ENCODE data around the gene SCGB1C1.

SCGB1C1 gene

DNA sequence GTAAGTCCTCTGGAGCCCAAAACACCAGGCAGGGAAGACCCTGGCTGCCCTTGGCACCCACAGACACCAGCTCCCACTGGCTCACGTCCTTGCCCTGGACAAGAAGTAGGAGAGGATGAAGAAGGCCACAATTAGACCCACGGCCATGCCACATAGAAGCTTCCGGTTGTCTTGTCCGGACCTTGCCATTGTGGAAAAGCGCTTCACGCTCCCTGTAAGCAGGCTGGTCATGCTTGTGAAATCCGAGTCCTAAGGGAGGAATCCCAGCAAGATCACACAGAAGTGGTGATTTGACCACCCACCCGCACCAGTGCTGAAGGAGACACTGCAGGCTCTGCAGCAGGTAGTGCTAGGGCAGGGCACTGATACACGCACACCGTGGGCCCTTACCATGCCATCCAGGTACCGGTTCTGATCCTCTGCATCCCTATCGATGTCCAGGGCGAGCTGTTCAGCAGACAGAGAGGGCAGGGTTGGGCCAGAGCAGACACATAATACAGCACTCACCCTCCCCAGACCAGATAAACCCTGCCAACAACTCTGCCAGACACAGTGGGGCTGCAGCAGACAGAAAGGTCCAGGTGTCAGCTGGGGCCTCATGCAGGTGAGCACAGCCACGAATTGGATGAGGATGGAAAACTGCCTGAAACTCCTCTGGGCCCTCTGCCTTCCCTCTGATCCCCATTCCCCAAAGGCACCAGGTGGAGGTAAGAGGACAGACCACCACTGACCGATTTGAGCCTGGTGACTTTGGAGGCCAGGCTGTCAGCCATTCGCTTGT, 12.5 kb downstream of the SCGB1C1 start:
- no peak for DNase-seq

DNA sequence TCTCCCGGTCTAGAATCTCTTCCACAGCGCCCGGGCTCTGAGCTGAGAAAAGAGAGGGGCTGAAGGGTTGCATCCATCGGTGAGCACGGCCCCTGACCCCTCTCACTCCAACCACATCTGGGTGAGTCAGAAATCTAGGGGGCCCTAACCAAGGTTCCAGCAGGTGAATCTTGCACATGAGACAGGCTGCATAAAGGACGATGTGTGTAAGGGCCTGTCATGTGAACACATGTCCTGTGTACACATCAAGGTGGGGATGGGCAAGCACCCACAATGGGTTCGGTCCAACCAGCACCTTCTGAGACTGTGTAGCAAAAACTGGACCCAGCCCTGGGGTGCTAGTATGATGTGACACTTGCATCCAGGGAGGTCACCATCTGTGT, 13.1 kb downstream of the SCGB1C1 start:
- no peak for DNase-seq

DNA sequence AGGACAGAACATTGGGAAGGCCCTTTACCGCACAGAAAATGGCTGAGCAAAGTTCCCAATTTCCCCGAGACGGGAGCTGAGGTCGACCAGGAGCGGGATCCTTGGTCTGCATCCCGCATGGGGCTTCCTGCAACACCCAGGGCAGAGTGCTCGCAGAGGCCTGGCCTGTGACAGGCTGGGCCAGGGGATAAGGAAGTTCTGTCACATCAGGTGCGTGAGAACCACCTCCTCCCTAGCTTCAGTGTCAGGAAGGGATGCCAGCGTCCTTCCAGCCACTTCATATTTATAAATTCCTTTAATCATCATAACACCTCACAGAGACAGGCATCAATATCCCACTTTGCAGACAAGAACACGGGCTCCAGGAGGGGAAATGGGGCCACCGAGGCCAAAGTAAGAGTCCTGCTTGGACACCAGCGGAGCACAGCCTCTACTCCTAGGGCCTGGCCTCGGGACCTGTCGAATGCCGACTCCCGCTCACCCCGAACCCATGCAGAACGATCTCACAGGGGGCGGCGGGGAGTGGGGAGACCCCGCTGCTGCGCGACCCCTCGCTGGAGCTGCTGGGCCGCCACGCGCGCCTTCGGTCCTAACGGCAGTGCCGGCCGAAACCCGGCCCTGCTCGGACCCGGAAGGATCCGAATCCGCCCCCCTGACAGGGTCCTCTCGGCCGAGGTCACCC, 13.8 kb downstream of the SCGB1C1 start:
- DNase-seq = peak; percentile 16

DNA sequence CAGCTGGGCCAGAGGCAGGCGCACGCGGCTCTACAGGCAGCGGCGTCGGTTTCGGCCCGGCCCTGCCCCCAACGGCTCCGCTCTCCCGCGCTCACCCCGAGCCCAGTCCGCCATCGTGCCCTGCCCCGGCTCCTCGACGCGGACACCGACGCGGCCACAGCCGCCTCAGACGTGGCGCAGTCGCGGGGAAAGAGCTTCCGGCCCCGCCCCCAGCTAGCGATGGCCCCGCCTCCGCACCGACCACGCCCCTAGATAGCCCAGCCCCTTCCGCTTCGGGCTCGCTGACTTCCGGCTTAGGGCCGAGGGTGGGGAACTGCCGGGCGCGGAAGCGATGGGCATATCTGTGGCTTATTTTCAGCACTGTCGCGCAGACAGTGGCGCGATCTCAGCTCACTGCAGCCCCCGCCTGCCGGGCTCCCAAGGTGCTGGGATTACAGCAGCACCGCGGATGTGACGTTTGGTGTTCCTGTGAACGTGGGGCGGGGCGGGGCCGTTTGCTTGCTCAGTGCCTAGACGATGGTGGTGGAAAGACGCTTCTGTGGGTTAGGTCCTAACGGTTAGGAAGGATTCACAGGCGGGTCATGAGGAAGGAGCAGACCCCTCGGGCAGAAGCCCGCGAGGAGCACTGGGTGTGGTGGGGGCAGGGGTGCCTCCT, 14.5 kb downstream of the SCGB1C1 start, which contains the start of the genes BET1L and RIC8A:
Gene BET1L, minus strand, starts transcription at position 192 of the 655 bp plus-strand sequence. Its CDS starts 78 bp downstream, at position 114.
Gene RIC8A, plus strand, starts transcription at position 501 of the 655 bp plus-strand sequence. CDS start 1,147 bp downstream, outside the sequence.
- DNase-seq = peak; percentile 98

DNA sequence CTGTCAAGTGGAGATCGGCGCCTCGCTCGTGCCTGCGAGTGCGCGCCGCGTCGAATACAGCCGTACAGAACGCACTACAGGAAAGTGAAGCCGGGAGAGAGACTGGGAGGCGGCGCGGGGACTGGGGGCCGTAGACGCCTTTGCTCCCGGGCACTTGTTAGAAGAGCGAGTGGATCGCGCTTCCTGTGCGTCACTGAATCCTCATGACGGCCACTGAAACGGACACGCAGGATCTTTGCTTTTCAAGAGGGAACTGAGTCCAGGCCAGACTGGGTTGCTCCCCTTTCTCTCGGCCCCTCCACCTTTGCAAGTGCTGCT, 14.9 kb downstream of the SCGB1C1 start:
- no peak for DNase-seq

DNA sequence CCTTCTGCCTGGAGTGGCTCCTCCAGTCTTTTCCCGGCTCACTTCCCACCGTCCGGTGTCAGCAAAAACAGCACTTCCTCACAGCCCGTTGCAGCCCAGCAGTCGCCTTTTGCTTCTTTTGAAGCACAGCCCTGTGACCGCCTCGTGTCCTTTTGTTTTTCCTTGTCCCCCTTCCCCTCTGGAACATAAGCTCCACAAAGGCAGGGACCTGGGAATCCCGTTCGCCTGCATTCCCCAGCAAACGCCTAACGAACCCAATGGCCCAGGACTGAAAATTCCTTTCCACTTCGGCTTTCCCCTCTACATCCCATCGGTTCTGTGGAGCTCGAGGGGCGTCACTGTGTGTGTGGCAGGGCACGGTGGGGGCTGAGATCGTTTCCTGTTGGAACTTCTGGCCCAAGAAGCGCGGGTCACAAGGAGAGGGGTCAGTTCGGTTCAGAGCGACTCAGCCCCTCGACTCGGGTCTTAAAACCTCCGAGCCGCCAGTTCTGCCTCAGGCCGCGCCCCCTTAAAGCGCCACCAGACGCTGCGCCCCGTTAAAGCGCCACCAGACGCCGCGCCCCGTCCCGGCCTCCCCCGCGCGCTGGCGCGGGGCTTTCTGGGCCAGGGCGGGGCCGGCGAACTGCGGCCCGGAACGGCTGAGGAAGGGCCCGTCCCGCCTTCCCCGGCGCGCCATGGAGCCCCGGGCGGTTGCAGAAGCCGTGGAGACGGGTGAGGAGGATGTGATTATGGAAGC, 15.5 kb downstream of the SCGB1C1 start:
- peak; percentile 92 for DNase-seq

DNA sequence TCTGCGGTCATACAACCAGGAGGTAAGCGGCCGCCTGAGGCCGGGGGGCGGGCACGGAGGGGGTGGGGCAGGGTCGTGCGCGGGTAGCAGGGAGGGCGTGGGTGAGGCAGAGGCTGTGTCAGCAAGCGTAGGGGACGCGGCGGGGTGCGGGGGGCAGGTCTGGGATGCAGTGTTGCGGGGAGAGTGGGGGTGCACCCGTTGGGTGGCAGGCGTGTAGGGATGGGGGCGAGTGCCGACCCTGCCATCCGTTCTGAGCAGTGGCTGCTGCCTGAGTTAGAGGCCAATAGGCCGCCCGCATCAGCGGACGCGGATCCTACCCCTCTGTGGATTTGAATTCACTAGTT, 16.0 kb downstream of the SCGB1C1 start:
- no peak for DNase-seq

DNA sequence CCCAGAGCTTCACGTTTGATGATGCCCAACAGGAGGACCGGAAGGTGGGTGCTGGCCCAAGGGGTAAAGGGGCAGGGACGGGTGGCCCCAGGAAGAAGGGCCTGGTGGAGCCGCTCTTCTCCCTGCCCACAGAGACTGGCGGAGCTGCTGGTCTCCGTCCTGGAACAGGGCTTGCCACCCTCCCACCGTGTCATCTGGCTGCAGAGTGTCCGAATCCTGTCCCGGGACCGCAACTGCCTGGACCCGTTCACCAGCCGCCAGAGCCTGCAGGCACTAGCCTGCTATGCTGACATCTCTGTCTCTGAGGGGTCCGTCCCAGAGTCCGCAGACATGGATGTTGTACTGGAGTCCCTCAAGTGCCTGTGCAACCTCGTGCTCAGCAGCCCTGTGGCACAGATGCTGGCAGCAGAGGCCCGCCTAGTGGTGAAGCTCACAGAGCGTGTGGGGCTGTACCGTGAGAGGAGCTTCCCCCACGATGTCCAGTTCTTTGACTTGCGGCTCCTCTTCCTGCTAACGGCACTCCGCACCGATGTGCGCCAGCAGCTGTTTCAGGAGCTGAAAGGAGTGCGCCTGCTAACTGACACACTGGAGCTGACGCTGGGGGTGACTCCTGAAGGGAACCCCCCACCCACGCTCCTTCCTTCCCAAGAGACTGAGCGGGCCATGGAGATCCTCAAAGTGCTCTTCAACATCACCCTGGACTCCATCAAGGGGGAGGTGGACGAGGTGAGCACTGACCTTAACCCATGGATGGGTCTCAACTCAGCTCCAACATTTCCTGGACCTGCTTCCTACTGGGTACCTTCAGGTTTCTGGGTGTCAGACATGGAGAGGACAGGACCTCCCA, 16.6 kb downstream of the SCGB1C1 start:
- no peak for DNase-seq

DNA sequence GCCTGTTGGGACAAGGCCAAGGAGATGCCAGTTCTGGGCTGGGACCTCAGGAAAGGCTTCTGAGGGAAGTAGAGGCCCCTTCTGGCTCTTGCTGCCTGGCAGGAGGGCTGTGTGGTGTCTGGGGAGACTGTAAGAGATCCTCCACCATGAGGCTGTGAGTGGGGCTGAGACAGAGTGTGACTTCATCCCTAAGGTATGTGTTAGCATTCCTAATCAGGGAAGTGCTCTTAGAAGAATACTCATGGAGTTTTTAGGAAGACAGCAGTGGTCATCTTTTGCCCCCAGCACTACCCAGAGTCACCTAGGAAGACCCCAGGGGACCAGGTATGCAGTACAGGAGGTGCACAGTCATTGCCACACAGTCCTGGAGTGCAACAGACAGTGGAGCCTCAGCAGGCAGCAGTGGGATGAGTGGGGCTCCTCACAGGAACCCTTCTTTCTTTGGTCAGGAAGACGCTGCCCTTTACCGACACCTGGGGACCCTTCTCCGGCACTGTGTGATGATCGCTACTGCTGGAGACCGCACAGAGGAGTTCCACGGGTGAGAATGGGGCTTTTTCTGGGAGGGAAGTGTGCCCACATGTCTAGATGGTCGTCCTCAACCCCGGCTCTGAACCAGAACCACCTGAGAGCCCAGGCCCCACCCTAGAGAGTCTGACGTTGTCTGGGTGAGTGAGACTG, 17.4 kb downstream of the SCGB1C1 start:
- DNase-seq = no peak

DNA sequence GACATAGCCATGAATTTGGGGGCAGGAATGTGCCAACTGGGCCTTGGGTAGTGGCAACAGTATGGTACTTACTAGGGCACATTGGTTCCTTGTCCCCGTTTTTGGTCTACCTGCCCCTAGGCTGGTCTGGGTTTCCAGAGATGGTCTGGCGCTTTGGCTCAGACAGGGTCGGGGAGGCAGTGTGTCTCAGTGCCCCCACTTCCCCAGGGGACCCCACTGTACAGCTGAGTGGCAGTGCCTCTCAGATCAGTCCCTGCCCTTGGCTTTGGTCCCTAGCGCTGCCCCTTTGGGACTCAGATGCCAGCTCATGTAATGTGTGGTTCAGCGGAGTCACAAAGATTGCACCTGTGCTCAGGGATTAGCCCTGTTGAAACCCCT, 17.9 kb downstream of the SCGB1C1 start:
- no peak for DNase-seq

DNA sequence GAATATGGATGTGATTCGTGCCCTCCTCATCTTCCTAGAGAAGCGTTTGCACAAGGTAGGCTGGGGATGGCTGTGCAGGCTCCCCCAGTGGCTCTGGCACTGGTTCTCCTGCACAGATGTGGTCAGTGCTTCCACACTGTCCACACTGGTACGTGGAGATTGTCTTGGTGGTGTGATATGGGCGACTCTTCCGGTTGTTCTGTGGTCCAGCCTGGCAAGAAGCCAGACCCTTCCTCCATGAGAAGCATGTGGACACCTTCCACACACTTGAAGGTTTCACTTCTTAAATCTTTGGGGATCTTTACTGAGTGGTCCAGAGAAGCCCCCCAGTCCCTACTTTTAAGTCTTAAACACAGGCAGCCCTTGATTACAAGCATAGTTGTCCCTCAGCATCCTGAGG, 18.4 kb downstream of the SCGB1C1 start:
- no peak for DNase-seq

DNA sequence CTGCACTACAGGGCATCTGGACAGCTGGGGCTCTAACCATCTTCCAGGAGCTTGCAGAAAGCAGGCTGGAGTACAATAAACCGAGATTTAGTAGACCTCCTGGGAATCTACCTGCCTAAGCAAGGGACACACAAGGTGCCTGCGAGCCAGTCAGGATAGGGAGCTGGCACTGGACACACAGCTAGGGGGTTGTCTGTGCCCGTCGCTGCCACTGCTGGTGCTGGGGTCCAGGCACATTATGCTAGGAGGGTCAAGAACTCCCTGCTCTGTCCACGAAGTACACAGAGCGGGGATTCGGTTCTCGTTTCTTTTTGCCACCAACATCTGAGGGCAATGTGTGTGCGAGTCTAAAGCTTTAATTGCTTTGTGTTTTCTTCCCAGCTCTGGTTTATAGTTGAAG, 18.9 kb downstream of the SCGB1C1 start:
- no peak for DNase-seq

DNA sequence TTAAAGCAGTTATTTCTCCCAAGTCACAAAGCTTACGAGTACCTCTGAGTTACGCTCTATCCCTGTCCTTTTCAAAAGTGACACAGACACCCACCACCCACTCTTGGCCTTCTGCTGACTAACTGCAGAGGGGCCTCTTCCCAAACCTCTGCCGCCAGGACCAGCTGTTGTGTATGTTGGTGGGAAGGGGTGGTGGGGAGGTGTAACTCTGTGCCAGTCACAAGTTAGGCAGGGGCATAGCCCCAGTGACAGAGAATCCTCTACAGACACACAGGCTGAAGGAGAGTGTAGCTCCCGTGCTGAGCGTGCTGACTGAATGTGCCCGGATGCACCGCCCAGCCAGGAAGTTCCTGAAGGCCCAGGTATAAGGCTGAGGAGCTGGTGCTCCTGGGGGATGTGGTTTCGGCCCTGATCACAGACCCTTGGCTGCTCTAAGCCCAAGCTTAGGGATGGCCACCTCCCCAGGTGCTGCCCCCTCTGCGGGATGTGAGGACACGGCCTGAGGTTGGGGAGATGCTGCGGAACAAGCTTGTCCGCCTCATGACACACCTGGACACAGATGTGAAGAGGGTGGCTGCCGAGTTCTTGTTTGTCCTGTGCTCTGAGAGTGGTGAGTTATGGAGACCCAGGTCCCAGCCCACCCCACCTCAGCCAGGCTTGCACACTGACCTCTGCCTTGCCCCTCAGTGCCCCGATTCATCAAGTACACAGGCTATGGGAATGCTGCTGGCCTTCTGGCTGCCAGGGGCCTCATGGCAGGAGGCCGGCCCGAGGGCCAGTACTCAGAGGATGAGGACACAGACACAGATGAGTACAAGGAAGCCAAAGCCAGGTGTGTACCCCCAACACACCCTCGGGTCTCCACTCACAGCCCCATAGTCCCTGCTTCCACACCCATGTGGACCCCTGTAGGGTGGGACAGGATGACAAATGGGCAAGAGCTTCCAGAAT, 19.5 kb downstream of the SCGB1C1 start:
- DNase-seq = no peak

DNA sequence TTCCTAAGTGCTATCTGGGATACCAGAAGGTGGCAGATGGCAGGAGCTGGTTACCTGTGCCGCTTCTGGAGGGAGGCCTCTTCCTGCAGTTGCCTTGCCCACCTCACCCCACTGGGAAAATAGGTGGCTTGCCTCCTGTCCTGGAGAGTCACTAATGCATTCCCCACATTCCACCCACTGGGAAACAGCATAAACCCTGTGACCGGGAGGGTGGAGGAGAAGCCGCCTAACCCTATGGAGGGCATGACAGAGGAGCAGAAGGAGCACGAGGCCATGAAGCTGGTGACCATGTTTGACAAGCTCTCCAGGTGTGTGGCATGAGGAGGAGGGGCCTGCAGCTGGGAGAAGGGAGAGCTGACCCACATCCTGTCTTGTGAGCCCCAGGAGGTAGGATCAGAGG, 20.2 kb downstream of the SCGB1C1 start:
- no peak for DNase-seq

DNA sequence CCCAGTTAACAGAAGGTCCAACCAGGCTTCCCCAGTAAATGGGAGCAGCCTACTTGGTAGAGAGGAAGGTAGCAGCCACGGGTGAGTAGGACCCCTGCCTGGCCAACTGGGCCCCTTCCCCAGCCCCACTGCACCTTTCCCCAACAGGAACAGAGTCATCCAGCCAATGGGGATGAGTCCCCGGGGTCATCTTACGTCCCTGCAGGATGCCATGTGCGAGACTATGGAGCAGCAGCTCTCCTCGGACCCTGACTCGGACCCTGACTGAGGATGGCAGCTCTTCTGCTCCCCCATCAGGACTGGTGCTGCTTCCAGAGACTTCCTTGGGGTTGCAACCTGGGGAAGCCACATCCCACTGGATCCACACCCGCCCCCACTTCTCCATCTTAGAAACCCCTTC, 21.2 kb downstream of the SCGB1C1 start:
- no peak for DNase-seq

DNA sequence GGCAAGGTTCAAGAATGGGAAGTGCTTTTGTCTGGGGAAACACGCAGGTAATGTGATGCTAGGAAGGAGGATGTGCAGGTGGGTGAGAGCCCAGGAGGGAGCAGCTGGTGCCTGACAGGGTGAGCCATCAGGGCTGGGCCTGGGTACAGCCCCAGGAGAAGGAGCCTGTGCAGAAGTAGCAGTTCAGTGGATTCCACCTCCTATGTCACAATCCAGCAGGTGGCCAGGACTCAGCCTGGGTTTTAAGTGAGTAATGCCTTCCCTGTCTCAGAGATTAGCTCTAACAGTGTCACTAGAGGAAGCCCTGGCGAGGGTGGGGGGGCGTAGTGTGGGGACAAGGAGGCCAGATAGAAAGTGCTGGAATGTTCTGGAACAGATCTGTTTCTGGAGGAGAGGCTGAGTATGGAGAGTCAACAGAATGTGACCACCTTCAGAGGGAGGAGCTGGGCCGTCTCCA, 22.7 kb downstream of the SCGB1C1 start:
- no peak for DNase-seq

DNA sequence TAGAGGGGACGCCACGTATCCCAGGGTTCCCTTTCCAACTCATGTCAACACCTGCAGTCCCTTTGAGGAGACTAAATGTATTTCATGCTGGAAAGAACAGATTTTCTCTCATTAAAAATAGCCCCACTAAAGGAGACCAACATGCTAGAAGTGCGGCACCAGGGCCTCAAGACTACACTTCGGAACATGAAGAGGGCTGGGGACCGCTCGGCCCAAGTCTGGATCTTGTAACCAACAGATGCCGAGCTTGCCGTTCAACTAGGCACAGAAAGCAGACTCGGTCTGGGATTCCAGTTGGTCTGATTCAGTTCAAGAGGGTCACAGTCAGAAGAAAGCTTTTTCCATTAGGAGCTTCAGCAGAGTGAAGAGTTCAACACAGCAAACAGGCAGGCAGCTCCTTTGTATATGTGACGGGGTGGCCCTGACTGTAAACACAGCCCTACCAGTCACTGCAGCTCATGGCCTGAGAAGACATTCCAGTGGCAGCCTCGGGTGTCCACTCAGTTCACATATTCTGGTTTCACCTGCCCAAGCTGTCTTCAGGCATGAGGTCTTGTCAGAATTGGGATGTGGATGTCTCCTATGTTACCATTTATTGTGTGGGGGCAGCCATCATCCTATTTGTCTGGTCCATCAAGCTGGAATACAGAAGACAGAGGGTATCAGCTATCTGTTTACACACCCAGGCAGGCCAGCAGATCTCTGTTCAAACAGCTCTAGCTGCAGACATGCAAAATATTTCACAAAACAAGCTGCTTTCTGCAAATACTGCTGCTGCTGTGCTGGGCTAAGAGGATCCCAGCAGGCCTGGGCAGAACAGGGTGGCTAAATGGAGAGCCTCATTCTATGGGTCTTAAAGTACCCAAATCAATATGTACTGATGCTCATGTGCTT, 23.4 kb downstream of the SCGB1C1 start:
- DNase-seq = no peak

DNA sequence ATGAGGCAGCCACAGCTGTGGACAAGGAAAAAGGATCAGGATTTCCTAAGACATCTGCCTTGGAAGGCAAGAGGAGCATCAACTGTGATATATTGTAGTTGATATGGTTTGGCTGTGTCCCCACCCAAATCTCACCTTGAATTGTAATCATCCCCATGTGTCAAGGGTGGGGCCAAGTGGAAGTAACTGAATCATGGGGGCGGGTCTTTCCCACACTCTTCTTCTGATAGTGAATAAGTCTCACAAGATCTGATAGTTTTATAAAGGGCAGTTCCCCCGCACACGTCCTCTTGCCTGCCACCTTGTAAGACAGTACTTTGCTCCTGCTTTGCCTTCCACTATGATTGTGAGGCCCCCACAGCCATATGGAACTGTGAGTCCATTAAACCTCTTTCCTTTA, 24.8 kb downstream of the SCGB1C1 start:
- no peak for DNase-seq

DNA sequence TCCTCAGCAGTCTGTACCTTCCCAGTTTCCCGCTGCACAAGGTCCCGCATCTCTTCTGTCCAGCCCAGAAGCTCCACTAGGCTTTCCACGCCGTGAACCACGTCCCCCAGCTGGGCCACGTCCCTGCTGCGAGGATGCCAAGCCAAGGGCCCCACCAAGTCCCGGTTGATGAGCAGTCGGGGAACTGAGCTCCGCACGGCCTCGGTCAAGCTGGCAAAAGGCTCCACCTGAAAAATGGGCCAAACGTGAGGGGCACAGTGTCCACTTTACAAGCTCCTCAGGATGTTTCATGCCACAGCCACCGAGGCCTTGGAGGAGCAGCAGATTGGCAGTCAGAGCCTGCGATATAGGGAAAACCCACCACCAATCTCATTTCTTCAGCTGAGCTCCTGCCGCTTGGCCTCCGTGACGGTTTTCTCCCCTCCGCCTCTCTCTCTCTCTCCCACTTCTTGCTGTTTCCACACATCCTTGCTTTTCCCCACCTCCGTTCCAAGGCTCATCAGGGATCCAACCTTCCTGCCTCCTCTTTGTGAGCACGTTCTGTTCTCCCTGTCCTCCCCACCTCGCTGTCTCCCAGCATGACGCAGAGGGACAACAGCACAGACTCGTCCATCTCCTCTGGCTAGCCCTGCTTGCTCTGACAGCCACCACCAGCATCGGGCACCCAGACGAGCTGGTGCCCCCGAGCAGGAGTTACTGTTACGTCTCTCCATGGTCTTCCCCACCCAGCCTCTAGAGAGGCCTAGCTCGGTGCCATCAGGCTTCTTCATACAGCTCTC, 26.1 kb downstream of the SCGB1C1 start:
- DNase-seq = no peak
